ENCODE data around the gene CFAP46.
"Not testable (repeated sequence)": the region's sequence is repeated elsewhere in the genome, so short reads cannot be mapped to it uniquely, and the experiment has no call there.

Gene CFAP46

DNA sequence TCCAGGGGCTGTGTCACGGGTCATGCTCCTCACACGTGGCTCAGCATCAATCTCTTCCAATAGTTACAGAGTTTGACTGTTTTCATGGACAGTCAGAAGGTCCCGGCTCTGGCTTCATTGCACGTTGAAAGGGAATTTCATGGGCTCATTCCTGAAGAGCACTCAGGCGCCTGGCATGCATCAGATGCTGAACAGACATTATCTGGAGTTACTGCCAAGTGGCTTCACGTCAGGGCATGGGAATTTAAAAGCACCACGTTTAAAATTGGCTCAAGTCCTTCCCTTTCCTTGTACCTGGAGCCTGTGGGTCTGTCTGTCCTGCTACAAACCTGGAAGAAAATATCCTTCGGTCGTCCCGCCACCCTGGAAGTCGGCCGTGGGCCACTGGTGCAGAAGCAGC is 50.4 kb downstream of the CFAP46 start:
- no peak overlapping the region for H3K4me3 ChIP-seq (ENCODE audit: low read depth, low read length)
- DNase-seq (ENCODE audit: low read depth): no peak
- TF ChIP-seq, protein P1, sequence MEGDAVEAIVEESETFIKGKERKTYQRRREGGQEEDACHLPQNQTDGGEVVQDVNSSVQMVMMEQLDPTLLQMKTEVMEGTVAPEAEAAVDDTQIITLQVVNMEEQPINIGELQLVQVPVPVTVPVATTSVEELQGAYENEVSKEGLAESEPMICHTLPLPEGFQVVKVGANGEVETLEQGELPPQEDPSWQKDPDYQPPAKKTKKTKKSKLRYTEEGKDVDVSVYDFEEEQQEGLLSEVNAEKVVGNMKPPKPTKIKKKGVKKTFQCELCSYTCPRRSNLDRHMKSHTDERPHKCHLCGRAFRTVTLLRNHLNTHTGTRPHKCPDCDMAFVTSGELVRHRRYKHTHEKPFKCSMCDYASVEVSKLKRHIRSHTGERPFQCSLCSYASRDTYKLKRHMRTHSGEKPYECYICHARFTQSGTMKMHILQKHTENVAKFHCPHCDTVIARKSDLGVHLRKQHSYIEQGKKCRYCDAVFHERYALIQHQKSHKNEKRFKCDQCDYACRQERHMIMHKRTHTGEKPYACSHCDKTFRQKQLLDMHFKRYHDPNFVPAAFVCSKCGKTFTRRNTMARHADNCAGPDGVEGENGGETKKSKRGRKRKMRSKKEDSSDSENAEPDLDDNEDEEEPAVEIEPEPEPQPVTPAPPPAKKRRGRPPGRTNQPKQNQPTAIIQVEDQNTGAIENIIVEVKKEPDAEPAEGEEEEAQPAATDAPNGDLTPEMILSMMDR (IDR thresholded peaks at IDR 0.05; ENCODE audit: control insufficient read depth, extremely low read depth, insufficient read depth): no peak

DNA sequence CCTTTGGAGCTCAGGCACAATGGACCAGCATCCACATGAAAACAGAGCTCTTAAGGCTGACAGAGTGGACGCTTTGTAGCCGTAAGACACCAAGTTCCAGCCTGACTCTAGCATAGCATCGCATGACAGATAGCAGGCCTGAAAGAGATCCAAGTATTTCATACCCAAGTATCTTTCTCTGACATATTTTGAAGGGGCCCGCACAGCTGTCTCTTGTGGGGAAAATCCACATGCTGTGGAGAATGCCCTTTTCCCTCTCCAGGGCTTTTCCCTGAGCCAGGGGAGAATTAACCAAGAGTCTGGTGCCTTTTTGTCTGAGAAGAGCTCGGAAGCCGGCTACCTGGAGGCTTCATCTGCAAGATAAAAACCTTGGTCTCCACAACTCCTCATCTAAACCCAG is 51.0 kb downstream of the CFAP46 start:
- DNase-seq (ENCODE audit: low read depth): no peak
- TF ChIP-seq, protein P1 (IDR thresholded peaks at IDR 0.05; ENCODE audit: control insufficient read depth, extremely low read depth, insufficient read depth): no peak
- no peak overlapping the region for H3K4me3 ChIP-seq (ENCODE audit: low read depth, low read length)

DNA sequence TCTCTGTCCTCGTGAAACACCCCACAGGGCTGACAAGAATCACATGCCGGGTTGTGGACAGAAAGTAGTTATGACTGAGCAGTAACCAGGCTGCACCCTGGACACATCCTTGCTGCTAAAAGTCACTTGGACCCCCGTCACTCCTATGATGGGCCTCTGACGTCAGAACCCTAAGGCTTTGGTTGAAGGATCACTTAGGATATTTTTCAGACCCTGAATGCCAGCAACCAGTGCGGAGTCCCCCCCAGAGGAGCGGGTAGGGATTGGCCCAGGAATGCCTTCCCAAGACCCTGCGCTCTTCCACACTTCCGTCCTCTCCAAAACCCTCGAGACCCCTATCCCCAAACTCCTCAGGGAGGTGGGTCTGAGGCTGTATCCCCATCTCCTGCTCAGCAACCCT is 52.1 kb downstream of the CFAP46 start:
- no peak for DNase-seq (ENCODE audit: low read depth)
- TF ChIP-seq, protein P1 (IDR thresholded peaks at IDR 0.05; ENCODE audit: control insufficient read depth, extremely low read depth, insufficient read depth): no peak
- H3K4me3 ChIP-seq (ENCODE audit: low read depth, low read length): no peak overlapping the region

GRCh38 chr10:132889556-132889955 is 52.8 kb downstream of the CFAP46 start:
- TF ChIP-seq, protein P1 (IDR thresholded peaks at IDR 0.05; ENCODE audit: control insufficient read depth, extremely low read depth, insufficient read depth): no peak
- no peak for DNase-seq (ENCODE audit: low read depth)
- no peak overlapping the region for H3K4me3 ChIP-seq (ENCODE audit: low read depth, low read length)

- no peak for DNase-seq (ENCODE audit: low read depth)
- TF ChIP-seq, protein P1 (IDR thresholded peaks at IDR 0.05; ENCODE audit: control insufficient read depth, extremely low read depth, insufficient read depth): no peak
Observed at GRCh38 chr10:132888898-132889490, 53.4 kb downstream of the CFAP46 start.

GRCh38 chr10:132888446-132888845 is 53.9 kb downstream of the CFAP46 start:
- not testable (repeated sequence) for DNase-seq (ENCODE audit: low read depth); H3K4me3 ChIP-seq (ENCODE audit: low read depth, low read length)

More at GRCh38 chr10:132888898-132889490, 53.4 kb downstream of the CFAP46 start:
- no peak overlapping the region for H3K4me3 ChIP-seq (ENCODE audit: low read depth, low read length)

DNA sequence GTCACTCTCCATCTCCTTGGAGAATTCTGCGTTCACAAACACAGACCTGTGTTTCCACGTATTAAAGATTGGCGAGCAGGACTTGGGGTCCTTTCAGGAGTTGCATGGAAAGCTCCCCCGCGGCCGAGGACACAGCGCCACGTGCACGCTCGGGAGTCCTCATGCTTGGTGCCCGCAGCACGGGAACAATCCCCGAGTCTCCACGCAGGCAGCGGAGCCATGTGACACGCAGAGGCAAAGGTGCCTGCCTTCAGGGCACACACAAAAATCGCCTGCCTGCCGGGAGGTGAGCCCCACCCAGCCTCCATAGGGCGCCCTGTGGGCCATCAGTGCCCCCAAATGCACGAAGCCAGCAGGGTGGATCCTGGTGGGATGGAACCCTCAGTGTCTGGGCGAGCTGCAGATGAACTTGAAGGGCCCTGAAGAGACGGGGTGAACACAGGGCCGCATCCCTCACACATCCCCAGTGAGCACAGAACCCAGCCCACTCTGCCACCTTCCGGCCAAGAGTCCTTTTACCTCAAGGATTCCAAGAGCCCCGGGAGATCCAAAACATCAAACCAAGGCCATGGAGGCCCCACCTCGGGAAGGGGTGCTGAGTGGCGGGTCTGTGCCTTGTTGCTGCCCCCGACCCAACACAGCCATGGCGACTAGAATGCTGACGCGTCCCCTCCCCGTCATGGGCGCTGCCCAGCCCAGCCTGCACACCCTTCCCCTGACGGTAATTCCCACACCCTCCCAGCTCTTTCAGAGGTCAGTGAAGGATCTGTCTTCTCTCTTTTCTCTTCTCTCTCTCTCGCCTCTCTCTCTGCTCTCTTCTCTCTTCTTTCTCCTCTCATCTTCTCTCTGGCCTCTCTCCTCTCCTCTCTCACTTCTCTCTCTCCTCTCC is 55.9 kb downstream of the CFAP46 start:
- no peak for DNase-seq (ENCODE audit: low read depth)

More for the DNA sequence above, 55.9 kb downstream of the CFAP46 start:
- TF ChIP-seq, protein P1 (IDR thresholded peaks at IDR 0.05; ENCODE audit: control insufficient read depth, extremely low read depth, insufficient read depth): peak; percentile 36; the same call in 1 of the 2 replicates
- H3K4me3 ChIP-seq (ENCODE audit: low read depth, low read length): no peak overlapping the region

All from LNCaP clone FGC (cell line).